NCI-H1930 (cell line): ENCODE measurements around the gene BCL2A1.
"Not testable (repeated sequence)": the region's sequence is repeated elsewhere in the genome, so short reads cannot be mapped to it uniquely, and the experiment has no call there.

Source experiments
- DNase-seq, 2 experiments: peaks; one replicate each; lab custom pipeline; 2025; lab: John Stamatoyannopoulos, UW

The BCL2A1 gene

DNA sequence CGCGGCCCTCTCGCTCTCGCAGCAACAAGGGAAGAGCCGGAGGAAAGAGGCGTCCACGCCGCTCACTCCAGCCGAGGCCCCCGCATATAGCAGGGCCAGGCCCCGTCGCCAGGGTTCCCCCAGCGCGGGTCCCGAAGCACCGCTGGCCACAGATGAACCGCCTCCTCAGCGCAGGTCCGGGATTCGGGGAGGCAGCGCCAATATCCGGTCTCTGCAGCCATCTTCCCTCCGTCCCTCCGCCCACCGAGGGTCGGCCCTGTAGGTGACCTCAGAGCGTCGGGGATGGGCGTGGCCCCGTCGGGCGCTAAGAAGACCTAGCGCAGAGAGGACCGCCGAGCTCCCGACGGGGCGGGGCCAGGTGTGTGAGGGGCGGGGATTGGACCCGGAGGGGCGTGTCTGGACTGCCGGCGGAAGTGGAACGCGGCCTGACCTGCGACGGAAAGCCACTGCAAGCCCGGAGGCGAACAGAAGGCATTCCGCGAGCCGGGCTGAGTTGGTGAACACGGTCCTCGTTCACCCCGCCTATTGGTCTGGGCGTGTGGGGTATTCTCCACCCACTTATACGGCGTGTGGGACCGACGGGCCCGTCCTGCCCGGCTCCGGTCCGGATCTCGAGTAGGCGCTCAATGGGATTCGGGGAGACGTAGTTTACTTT lies 47.4 kb downstream of the BCL2A1 start:
- peak; percentile 90 for DNase-seq

DNA sequence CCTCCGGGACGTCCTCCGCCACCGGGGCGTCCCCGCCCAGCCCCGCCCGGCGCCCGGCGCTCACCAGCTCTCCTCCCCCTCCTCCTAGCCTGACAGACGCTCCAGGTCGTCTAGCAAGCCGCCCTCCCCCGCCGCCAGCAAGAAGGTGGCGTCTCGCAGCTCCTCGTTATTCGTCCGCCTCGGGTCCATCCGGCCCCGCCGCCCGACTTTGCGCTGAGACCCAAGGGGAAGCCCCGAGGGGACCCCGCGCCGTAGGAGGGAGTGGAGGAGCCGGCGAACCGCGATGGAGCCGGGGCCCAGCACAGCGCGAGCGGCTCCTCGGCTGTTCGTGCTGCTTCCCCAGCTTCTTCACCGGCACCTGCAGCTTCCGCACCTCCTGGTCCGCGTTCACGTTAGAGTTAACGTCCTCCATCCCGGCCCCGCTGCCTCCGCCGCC lies 47.9 kb downstream of the BCL2A1 start:
- DNase-seq = no peak

DNA sequence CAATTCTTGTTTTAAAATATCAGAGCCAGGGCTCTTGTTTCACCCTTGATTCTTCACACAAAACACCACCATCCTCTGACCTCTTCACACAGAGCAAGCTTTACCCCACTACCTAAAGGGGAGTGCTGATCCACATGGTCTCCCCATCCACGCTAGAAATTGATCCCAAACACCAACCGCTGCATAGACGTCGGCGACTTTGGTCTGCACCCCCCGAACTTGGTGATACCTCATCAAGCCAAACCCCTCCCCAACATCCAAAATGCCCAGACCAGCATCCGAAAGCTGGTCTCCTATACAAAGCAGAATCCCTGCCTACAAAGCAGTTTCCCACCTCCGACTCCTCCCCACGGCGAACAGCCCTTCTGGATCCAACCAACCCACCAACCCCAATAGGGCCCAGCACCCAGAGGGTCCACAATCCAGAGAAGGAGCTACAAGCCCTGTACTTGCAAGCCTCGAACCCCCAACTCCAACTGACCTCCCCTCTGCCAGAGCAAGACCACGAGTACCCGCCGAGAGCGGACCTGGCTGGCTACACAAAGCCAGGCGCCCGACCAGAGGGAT lies 48.4 kb downstream of the BCL2A1 start:
- DNase-seq = no peak

DNA sequence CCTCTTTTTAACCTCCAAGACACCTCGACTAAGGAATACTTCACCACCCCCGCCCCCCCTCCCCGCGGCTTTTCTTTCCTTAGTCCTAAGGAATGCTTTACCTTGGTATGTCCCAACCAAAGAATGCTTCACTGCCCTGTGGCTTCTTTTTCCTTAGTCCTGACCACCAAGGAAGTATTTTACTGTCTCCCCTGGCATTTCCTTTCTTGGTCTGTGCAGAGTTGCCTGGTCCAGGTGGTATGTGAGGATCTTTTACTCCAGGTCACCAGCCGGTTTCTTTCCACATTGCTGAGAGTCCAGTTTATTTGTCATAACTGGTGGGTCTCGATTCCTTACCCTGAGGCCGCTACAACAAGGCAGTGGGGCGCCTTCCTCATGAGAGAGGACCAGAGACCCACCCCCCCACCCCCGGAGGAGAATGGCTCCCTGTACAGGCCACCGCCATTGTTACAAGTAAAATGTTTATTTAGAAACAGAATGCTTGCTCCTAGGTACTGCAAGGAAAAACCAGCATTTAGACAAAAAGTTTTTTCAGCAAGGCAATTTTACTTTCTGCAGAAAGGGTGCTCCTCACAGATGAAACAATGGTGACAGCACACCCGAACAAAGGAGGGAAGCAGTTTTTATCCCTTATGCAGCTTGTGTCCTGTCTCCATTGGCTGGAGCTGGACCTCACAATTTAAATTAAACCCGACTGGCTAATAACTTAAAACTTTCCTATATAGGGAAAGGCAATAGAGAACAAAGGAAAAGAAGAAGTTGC lies 51.1 kb downstream of the BCL2A1 start:
- DNase-seq = no peak

DNA sequence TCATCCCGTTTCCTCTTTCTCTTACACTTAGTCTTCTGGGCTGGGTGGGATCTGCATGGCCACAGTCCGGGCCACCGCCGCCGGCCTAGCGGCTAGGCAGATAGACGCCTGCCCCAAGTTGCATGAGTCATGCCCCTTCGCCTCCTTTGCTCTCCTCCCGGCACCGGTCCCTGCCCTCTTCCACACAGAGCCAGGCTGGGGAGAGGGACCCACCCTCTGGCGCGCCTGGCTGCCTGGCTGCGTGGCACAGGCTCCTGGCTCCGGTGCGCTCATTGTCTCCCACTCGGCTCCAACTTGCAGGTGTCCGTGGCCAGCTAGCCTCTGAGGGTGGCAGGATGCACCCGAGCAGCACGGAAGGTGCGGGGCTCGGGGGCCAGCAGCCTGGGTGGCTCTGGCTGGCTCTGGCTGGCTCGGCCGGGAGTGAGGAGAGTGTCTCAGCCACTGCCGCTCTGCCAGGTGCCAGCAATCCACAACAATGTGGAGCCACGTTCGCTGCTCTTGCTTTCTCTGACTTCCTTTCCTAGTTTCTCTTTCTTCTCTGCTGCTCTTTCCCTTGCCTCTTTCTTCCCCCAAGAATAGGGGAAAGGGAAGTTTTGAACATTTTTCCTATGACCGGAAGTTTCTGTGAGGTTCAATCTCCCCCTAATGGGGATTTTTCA lies 51.8 kb downstream of the BCL2A1 start:
- no peak for DNase-seq

DNA sequence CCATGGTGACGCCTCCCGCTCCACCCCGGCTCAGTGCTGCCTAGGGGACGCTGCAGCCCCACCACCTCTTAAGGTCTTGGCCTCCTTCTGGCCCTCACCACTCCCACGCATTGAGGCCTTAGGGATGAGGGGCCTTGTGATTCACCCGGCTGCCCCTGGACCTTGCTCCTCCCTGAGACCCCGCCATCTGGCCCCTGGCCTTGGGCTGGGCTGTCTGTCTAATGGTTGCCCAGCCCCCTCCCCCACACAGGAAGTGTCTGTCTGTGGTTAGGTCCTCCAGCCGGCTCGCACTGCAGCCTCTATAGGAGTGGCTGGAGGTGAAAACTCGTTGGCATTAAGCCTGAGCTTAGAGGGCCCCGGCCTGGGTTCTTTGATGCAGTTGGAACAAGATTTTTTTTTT lies 52.7 kb downstream of the BCL2A1 start:
- DNase-seq = no peak

DNA sequence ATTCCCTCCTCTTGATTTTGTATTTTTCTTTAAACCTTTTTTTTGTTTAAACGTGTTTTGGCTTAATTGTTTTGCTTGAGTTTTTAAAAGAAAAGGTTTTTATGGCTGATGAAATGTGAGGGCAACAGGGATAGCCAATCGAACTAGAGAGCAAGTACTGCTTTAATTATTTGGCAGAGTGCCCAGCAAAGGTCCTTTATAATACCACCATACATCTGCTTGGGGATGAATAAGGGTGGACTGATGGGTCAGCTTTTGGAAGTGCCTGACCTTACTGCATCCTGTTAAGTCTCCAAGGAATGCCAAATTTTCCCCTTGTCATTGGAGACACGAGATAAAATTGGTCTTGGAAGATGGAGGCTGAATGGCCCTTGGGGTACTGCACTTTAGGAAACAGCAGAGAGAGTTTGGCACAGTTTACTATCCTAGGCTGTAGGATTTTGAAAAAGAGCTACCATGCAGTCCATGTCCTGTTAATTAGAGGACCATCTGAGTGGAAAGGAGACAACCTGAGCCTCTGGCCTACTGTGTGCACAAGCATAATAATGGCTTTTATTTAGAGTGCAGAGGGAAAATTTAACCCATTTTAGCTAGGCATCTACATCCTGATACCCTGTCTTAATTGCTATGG lies 54.4 kb downstream of the BCL2A1 start:
- no peak for DNase-seq

DNA sequence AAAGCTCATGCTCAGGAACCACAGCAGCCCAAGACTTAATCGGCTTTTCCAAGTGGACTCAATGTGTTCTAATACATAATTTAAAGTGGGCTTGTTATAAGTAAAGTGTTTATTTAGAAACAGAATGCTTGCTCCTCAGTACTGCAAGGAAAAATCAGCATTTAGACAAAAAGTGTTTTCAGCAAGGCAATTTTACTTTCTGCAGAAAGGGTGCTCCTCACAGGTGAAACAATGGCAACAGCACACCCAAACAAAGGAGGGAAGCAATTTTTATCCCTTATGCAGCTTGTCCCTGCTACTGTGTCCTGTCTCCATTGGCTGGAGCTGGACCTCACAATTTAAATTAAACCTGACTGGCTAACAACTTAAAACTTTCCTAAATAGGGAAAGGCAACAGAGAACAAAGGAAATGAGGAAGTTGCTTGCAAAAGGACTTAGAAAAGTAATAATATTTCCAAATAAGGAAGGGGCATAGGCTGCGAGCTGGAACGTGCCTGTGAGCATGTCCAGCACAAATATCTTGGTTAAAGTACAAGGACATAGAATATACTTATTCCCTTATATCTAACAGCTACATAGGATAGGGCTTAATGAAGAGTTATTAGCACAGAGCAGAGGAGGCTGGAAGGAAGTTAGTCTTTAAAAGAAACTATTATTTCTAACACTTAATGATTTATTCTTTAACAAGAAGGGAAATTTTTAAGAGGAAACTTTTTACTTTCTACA lies 55.1 kb downstream of the BCL2A1 start:
- not testable (repeated sequence) for DNase-seq

DNA sequence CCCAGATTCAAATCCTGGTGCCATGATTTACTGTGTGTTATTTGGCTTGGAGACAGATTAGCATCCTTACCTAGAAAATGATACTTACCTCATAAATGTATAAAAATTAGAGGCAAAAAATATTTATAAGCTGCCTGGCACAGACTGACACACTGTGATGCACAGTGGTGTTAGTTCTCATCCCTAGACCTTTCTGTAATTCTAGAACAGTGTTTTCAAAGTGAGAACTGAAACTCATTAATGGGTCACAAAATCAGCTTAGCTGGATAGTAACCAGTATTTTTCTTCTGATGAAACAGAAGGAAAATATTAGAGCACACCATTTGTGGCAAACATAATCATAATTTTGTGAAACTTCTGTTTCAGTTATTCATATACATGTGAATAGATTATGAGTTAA lies 56.3 kb downstream of the BCL2A1 start:
- no peak for DNase-seq
